OCI-LY3 (cell line): Measurements from ENCODE around the gene HLA-DMB.

ENCODE experiments used
- CTCF ChIP-seq: fragments of 200-600, 300-600 bp; sonication (generic); IDR thresholded peaks from 2 replicates; pipeline ENCODE4 v1.5.1; 2014; ENCODE audit warnings: antibody characterized with exemption, low read length, low read depth
- EZH2phosphoT487 ChIP-seq: fragments of 200-600 bp; shearing (Covaris generic); IDR thresholded peaks from 2 replicates; pipeline ENCODE4 v1.6.1; 2018; ENCODE audit warnings: antibody characterized with exemption, mixed run types, low read depth

- no peak for TF ChIP-seq CTCF
- TF ChIP-seq EZH2phosphoT487: no peak
Measured at GRCh38 chr6:32936239-32937152, 4.3 kb downstream of the HLA-DMB start.
